Fibroblast of lung (primary cell): ENCODE data around the gene ZNF112. TPM values are rescaled to one million over a fixed set of nuclear protein-coding genes. Genes with fewer than 3 reads are reported as not detected.

Experiments used
- DNase-seq, 2 donors: peaks; one replicate each; pipeline versions ENCODE4 v3.0.0 to v3.0.0-alpha.2; 2010; ENCODE audit warnings: low read depth in 2 of 2
- H2AFZ ChIP-seq: 2 replicates; pipeline ENCODE4 v1.5.1; 2012; ENCODE audit warnings: low read length, control low read depth, inconsistent platforms
- H3K27ac ChIP-seq: 2 replicates; pipeline ENCODE4 v1.5.1; 2011; ENCODE audit warnings: low read length, control low read depth; ENCODE audit not compliant: insufficient read depth
- H3K27me3 ChIP-seq: 2 replicates; pipeline ENCODE4 v1.5.1; 2011; ENCODE audit warnings: mild to moderate bottlenecking, low read length; ENCODE audit not compliant: control insufficient read depth, insufficient read depth
- H3K36me3 ChIP-seq: 2 replicates; pipeline ENCODE4 v1.5.1; 2011; ENCODE audit warnings: low read length; ENCODE audit not compliant: control insufficient read depth, insufficient read depth
- H3K4me1 ChIP-seq: 2 replicates; pipeline ENCODE4 v1.5.1; 2011; ENCODE audit warnings: low read length; ENCODE audit not compliant: control insufficient read depth, insufficient read depth; ENCODE audit errors: extremely low read depth
- H3K4me2 ChIP-seq: 2 replicates; pipeline ENCODE4 v1.5.1; 2011; ENCODE audit warnings: low read length, control low read depth; ENCODE audit not compliant: insufficient read depth; ENCODE audit errors: extremely low read depth
- H3K4me3 ChIP-seq, 4 experiments: fragments of 200-600 bp in 1 of 4; sonication (generic) in 1 of 4; replicated peaks in 1 of 4; 2 replicates each; pipeline ENCODE4 v1.5.1; 2011 to 2016; ENCODE audit warnings: low read length in 4 of 4, low read depth in 3 of 4, mild to moderate bottlenecking in 3 of 4, control low read depth in 2 of 4, inconsistent platforms in 1 of 4, mixed read lengths in 1 of 4; ENCODE audit not compliant: insufficient read depth in 1 of 4; ENCODE audit errors: control extremely low read depth in 1 of 4
- H3K79me2 ChIP-seq: 2 replicates; pipeline ENCODE4 v1.5.1; 2012; ENCODE audit warnings: mild to moderate bottlenecking, low read length, inconsistent platforms; ENCODE audit not compliant: control insufficient read depth, insufficient read depth
- H3K9ac ChIP-seq: 2 replicates; pipeline ENCODE4 v1.5.1; 2011; ENCODE audit warnings: mild to moderate bottlenecking, low read length, control low read depth; ENCODE audit not compliant: insufficient read depth
- H3K9me3 ChIP-seq: 2 replicates; pipeline ENCODE4 v1.5.1; 2012; ENCODE audit warnings: low read depth, low read length; ENCODE audit not compliant: control insufficient read depth, insufficient read depth
- H4K20me1 ChIP-seq: 2 replicates; pipeline ENCODE4 v1.5.1; 2011; ENCODE audit warnings: low read length; ENCODE audit not compliant: control insufficient read depth, insufficient read depth; ENCODE audit errors: extremely low read depth
- EZH2 ChIP-seq: IDR thresholded peaks from 2 replicates; pipeline ENCODE4 v1.5.1; 2012; ENCODE audit warnings: low read length, control low read depth, mild to moderate bottlenecking; ENCODE audit errors: missing control alignments
- polyA plus RNA-seq, 2 donors: library from polyadenylated mRNA; depleted of rRNA in 1 of 2; stranded (reverse) in 1 of 2; unstranded in 1 of 2; fragments of >200 nt; gene quantifications; 2 replicates each; pipeline ENCODE4 v1.2.1, GENCODE V29; 2011 to 2012; ENCODE audit warnings: missing spikeins in 1 of 2
- total RNA-seq: library from RNA; depleted of rRNA; stranded (reverse); fragments of >200 nt; gene quantifications from 2 replicates; pipeline ENCODE4 v1.2.1, GENCODE V29; 2014
- TF ChIP-seq, protein P1 (sequence below), 2 donors: IDR thresholded peaks in 1 of 2; conservative IDR thresholded peaks in 1 of 2; 1 replicate in 1 of 2; 2 replicates in 1 of 2; pipeline ENCODE4 v1.5.1; 2011 to 2012; ENCODE audit warnings: low read length in 2 of 2, control low read depth in 1 of 2, inconsistent platforms in 1 of 2, low read depth in 1 of 2, mild to moderate bottlenecking in 1 of 2

Gene ZNF112
- total and polyA plus RNA-seq, 2 donors (not counting 1 experiment from before 2014, with no cell fraction given), result 4.9 to 9.1 TPM

DNA sequence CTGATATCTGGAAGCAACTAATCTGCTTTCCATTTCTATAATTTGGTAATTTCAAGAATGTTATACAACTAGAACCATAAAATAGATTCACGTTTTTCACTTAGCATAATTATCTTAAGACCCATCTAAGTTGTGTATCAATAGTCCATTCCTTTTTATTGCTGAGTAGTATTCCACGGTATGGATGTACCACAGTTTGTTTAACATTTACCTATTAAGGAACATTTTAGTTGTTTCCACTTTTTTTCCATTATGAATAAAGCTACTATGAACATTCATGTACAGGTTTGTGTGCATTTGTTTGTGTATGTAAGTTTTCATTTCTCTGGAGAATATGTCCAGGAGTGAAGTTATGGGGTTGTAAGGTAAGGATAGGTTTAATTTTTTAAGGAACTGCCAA, 18.3 kb upstream of the ZNF112 start:
- Histone ChIP-seq H3K27me3 (no peaks in the 10 kb centered on the region), H3K4me1 (no peaks in the 10 kb centered on the region), H3K4me2 (no peak overlapping the region), H3K27ac (no peak overlapping the region), H3K79me2 (no peaks in the 10 kb centered on the region), H2AFZ (no peak overlapping the region), H3K4me3 (no peak overlapping the region), H4K20me1 (no peaks in the 10 kb centered on the region), H3K9me3 (no peaks in the 10 kb centered on the region), H3K36me3 (no peaks in the 10 kb centered on the region), H3K9ac (no peak overlapping the region)
- no peak for DNase-seq
- no peak for TF ChIP-seq EZH2
- TF ChIP-seq, protein P1, sequence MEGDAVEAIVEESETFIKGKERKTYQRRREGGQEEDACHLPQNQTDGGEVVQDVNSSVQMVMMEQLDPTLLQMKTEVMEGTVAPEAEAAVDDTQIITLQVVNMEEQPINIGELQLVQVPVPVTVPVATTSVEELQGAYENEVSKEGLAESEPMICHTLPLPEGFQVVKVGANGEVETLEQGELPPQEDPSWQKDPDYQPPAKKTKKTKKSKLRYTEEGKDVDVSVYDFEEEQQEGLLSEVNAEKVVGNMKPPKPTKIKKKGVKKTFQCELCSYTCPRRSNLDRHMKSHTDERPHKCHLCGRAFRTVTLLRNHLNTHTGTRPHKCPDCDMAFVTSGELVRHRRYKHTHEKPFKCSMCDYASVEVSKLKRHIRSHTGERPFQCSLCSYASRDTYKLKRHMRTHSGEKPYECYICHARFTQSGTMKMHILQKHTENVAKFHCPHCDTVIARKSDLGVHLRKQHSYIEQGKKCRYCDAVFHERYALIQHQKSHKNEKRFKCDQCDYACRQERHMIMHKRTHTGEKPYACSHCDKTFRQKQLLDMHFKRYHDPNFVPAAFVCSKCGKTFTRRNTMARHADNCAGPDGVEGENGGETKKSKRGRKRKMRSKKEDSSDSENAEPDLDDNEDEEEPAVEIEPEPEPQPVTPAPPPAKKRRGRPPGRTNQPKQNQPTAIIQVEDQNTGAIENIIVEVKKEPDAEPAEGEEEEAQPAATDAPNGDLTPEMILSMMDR (conservative IDR thresholded peaks at IDR 0.05 in 1 of 2, IDR thresholded peaks at IDR 0.05 in 1 of 2; ENCODE audit: low read depth in 1 of 2, low read length in 2 of 2), result no peak

DNA sequence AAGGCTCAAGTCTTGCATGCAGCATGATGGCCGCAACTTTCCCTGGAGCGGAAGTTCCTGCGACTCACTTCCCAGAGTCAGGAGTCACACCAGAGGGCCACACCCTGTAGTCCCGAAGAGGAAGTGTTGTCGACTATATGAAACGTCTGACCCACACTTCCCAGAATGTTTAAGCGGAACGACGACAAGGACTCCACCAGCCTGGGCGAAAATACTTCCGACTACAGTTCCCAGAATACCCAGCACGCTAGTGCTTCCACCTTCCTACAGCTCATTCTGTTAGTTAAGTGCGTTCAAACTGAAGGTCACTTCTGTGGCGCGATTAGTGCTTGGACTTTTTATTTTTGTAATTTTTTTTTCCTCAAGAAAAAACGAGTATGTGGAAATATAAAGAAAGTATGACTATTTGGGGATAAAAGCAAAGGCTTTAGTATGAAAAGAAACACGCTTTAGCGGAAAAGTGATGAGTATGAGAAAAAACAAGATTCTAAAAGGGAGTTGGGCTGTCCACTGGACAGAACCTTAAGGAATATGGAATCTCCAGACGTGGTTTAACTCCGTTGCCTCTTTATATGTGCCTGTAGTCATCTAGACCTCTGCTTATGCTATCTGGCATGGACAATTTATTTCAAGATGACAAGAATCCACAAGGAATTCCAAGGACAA, 15.5 kb upstream of the ZNF112 start:
- no peak for DNase-seq
- Histone ChIP-seq H3K4me2 (no peak overlapping the region), H3K4me3 (no peak overlapping the region), H3K4me1 (no peaks in the 10 kb centered on the region), H3K9ac (no peak overlapping the region), H3K79me2 (no peaks in the 10 kb centered on the region), H3K27me3 (no peaks in the 10 kb centered on the region), H2AFZ (no peak overlapping the region), H3K27ac (no peak overlapping the region), H3K36me3 (no peaks in the 10 kb centered on the region), H4K20me1 (no peaks in the 10 kb centered on the region), H3K9me3 (no peaks in the 10 kb centered on the region)
- TF ChIP-seq EZH2, result no peak
- TF ChIP-seq, protein P1 (conservative IDR thresholded peaks at IDR 0.05 in 1 of 2, IDR thresholded peaks at IDR 0.05 in 1 of 2; ENCODE audit: low read depth in 1 of 2, low read length in 2 of 2), result no peak

DNA sequence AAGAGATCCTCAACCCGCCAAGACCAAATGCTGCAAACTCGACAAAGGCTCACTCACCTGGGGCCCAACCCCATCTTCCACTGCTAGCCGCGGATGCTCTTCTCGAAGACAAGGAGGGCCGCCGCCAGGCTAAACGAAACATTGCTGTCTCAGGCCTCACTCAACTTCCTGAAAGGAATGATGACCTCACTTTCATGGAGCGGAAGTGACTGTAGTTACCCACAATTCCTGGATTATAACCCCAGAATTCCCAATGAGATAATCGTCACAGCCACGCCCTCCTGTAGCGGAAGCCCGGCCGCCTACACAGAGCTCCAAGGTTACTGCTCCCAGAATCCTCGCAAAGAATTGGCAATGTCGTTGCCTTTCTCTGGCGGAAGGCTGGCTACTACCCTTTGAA, 10.5 kb upstream of the ZNF112 start:
- Histone ChIP-seq H3K4me2 (no peak overlapping the region), H3K36me3 (no peaks in the 10 kb centered on the region), H4K20me1 (no peaks in the 10 kb centered on the region), H3K4me1 (no peaks in the 10 kb centered on the region), H3K9me3 (no peaks in the 10 kb centered on the region), H3K9ac (no peak overlapping the region), H3K27me3 (no peaks in the 10 kb centered on the region), H3K4me3 (peak overlapping the region in 1 of 4 experiments; percentile 31), H3K27ac (no peak overlapping the region), H3K79me2 (no peaks in the 10 kb centered on the region), H2AFZ (no peak overlapping the region)
- TF ChIP-seq, protein P1 (conservative IDR thresholded peaks at IDR 0.05 in 1 of 2, IDR thresholded peaks at IDR 0.05 in 1 of 2; ENCODE audit: low read depth in 1 of 2, low read length in 2 of 2), result no peak
- TF ChIP-seq EZH2, result no peak
- DNase-seq, result peak; percentile 10 to 46
